HTERT RPE-1 (cell line): ENCODE measurements around the gene C21orf91.

Source experiments
- in situ Hi-C: fragments of 300-500 bp; cut with MboI; formaldehyde crosslinking; loops from 4 replicates; pipeline ENCODE4 v1.14.3; 2020; ENCODE audit warnings: low sequenced_read_pairs

C21orf91 gene

DNA sequence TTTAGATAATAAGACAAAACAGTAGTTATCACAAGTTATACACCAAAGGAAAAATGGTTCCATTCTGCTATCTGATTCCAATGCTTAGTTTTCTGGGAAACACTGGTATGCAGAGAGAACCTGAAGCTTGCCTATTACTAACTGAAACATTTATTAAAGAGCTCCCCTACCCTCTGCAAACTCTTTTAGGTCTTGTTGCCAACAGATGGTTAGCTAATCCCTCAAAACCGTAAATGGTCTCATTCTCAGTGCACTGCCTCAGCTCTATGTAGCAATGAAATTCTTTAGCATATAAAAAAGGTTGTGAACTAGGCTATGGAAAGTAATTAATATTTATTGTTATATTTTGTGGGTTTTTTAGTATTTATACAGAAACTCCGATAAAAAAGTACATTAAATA, 20.4 kb downstream of the C21orf91 start:
- in situ Hi-C loops = no loop called here

- in situ Hi-C loops = no loop called here
Observed at GRCh38 chr21:17797967-17798366, 21.2 kb downstream of the C21orf91 start.

DNA sequence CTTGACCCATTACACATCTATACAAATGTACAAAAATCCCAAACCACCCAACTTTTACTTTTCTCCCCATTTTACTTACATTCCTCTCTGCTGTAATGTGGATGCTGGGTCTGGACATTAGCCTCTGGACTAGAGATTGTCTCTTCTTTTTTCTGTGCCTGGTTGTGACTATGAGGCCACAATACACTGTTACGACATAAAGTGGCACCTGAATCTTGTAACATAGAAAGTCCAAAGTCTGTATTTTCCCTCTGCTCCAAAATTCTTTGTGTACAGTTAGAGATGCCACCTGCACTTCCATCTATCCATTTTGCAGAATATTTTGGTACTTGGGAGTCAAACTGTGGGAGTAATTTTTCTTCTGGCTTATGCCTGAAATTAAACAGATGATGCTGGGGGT, 22.7 kb downstream of the C21orf91 start:
- in situ Hi-C loops = no loop called here

DNA sequence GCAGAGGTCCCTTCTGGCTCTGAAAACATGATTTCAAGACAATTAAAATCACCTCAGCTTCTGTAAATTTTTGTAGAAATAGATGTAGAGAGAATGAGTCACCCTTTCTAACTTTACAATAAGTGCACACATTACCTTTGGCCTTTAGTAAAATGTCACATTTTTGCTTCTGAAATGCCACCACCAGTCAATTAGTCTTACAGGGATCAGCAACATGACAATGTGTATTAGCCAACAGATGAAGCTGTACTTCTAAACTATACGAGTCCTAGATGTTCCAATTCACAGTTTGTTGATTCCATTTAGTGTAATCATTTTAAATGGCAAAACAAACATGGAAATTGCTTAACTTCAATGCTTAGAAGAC, 23.1 kb downstream of the C21orf91 start:
- in situ Hi-C loops = no loop called here

- in situ Hi-C loops = no loop called here
Observed at GRCh38 chr21:17795146-17796036, 23.8 kb downstream of the C21orf91 start.

DNA sequence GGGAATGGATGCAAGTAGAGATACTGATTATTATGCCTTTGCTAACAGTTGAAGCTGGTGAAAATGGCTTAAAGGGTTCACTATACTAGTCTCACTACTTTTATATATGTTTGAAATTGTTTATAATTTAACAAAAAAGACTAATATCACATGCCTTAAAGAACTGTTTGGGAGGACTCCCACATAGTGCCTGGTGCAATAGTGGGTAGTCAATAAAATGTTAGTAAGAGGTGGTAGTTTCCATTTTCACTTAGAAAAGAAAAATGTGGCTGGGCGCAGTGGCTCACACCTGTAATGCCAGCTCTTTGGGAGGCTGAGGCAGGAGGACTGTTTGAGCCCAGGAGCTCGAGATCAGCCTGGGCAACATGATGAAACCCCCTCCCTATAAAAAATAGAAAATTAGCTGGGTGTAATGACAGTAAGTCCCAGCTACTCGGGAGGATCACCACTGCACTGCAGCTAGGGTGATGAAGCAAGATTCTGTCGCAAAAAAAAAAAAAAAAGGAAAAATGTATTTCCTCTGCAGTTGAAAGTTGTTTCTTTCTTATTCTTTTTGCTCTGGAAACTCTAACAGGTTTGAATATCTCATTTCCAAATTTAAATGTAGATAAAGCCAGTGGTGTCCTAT, 24.5 kb downstream of the C21orf91 start:
- in situ Hi-C loops = no loop called here

DNA sequence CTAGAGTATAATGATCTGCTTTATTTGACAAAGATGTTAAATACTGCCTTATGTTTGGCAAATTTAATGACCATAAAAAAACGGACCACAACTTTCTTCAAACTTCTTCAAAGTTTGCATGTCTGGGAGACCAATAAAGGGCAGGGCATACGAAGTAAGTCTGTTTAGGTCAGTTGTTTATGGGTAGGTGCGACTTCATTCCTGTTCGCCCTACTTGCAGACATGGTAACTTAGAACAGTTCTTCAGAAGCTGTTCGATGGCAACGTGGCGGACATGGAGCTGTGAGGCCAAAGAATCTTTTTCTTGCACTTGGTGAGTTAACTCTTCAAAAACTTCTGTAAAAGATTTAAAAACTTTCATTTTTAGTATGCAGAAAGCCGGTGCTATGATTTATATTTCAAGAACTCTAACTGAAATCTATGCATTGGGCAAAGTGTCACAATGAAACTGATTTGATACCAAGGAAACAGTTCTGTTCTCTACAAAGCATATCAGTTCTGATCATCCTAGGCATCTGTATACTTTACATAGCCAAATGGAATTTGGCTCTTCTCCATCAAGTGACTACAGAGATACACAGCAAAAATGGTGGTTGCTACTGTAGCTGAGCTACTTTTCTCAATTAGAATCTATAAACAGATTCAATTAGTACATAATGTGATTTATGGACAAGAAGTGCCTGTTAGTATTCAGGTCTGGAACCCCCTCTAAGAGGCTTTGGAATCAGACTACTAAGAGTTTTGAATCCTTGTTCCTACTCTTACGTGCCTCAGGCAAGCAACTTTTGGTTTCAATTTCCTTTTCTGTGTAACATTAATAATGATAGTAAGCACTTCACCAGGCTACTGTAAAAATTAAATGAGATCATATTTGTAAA, 25.7 kb downstream of the C21orf91 start:
- in situ Hi-C loops = no loop called here

- in situ Hi-C loops = no loop called here
Observed at GRCh38 chr21:17789656-17790055, 29.5 kb downstream of the C21orf91 start.

DNA sequence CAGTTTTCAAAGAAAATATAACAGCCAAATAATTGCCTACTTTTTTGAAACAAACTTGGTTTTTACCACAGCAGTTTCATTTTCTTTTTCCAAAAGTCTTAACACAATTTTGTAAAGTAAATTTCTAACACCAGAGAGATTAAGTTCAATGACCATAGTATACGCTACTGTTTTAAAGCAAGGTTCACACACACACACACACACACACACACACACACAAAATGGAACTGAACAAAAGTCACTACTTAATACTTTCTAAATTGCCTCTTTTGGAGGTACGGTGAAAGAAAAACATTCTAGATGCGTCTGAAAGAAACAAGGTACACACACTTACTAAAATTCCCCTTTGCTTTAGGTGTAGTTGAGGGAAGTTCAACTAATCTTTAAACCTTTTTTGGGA, 30.1 kb downstream of the C21orf91 start:
- in situ Hi-C loops = no loop called here

DNA sequence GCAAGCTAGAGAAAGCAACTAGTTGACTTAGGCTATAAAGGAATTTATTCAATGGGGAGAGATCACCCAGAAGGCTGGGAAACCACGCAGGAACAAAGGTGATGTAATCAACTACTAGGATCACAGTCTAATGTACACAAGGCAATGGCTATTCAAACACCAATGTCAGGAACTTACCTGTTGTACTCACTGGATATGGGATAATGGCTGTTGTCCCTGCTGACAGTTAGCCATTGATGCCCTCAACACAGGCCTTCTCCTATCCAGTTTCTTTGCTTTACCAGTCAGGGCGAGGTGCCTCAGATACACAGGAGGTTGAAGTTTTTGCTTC, 32.3 kb downstream of the C21orf91 start:
- in situ Hi-C loops = no loop called here

DNA sequence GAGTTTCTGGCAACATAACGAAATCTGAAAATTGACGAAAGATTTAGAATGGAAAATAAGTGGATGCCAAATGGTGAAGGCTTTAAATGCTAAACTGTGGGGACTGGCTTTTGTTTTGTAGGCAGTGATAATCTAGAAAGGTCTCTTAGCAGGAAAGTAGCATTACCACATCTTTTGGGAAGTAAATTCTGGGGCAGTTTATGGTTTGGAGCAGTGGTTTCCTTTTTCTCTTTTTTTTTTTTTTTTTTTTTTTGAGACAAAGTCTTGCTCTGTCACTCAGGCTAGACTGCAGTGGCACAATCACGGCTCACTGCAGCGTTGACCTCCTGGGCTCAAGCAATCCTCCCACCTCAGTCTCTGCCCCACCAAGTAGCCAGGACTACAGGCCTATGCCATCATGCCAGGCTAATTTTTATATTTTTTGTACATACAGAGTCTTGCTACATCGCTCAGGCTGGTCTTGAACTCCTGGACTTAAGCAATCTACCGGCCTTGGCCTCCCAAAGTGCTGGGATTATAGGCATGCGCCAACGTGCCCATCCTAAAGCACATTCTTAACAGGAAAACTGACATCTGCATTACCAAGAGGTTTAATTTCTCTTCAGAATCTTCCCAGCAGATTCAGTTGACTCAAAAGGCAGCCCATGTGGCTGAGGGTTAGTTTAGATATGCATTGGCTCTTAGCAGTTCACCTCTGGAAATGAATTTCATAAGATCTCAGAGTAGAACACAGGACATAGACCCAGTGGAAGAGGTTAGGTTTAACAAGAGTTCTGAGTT, 32.9 kb downstream of the C21orf91 start:
- in situ Hi-C loops = no loop called here

GRCh38 chr21:17785403-17785788, 33.8 kb downstream of the C21orf91 start:
- in situ Hi-C loops = no loop called here

- in situ Hi-C loops = no loop called here
Observed at GRCh38 chr21:17784604-17785402, 34.4 kb downstream of the C21orf91 start.

- in situ Hi-C loops = no loop called here
Observed at GRCh38 chr21:17784180-17784598, 35.0 kb downstream of the C21orf91 start.

DNA sequence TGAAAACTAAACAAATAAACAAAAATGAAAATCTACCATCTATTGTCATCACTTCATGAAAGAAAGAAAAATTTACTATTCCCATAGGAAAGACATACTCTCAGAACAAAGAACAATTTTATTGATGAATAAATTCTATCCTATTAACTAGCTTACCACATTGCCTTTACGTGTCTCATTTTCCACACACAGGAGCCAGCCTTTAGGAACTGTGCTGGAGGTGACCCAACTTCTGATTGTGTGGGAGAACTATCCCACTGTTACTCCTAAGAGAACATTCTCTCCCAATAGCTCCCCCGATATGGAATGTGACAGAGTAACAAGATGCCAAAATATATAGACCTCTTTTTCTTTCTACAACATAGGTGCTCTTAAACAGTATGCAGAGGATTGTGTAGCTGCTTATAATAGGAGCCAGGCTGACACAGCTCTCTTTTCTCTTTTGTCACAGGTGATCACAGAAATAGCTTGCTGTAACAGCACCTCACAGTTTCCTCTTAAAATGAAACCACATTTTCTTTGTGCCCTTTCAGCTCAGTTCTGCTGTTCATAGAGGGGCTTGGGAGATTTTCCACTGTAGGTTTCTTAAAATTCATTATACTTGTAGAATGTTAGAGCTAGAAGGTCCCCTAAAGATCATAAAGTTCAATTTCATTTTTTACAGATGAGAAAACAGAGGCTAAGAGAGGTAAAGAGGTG, 35.5 kb downstream of the C21orf91 start:
- in situ Hi-C loops = no loop called here

DNA sequence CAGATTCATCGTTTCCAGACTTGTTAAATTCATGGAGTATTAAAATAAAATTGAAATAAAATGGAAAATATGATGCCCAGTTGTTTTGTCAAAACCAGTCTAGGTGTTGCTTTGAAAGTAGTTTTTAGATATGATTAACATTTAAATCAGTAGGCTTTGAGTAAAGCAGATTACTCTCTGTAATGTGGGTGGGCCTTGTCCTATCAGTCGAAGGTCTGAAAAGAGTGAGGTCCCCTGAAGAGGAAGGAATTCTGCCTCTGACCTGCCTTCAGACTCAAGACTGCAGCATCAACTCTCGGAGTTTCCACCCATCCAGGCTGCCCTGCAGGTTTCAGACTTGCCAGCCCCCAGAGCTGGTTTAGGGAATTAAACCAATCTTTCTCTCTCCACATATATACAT, 36.2 kb downstream of the C21orf91 start:
- in situ Hi-C loops = no loop called here

DNA sequence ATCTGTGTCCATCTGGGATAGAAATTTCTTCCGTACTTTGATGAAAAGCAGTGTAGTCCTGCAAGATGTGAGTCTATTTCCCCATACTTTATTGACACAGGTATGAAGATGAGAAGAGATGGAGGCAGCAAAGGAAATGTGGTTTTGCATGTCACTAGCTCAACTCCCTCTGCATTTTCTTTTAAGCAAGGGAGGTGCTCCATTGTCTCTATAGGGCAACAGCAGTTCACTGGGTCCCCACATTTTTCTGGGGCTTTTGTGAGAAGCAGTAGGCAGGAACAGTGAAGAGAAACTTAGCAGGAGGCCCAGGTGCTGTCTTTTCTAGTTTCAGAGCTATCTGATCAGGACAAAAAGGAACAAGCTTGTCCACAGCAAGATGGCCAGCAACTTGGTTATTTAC, 37.1 kb downstream of the C21orf91 start:
- in situ Hi-C loops = no loop called here

GRCh38 chr21:17781524-17781923, 37.6 kb downstream of the C21orf91 start:
- in situ Hi-C loops = no loop called here

DNA sequence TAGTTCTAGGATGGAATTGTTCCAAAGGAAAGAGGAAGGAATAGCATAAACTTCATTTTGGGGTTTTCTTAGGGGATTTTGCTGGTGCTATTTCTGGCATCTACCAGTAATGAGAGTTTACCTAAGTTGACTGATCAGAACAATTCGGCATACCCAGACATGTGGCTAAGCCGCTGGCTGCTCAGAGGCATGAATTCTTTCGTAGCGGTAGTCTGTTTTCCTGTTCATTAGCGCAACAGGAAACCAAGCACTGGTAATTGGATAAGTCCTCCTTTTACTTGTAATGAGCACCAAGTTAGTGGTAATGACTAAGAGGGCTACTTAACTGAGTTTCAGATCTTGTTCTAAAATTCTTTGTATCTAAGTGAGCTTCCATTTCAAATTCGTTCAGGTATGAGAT, 38.6 kb downstream of the C21orf91 start:
- in situ Hi-C loops = no loop called here
